HG03280 (cell line): ENCODE results near the gene SLC36A3.
A peak's percentile ranks its signal among the peaks of the same experiment; 100 is the strongest.
"Not testable (repeated sequence)": the region's sequence is repeated elsewhere in the genome, so short reads cannot be mapped to it uniquely, and the experiment has no call there.

ENCODE experiments used
- ATAC-seq: cut with Tn5 transposase; IDR thresholded peaks from one replicate; pipeline ENCODE4 v1.9.1; 2021; ENCODE audit warnings: mild to moderate bottlenecking, moderate library complexity; ENCODE audit not compliant: unreplicated experiment

The SLC36A3 gene

GRCh38 chr5:151264113-151264512 lies 39.5 kb downstream of the SLC36A3 start:
- ATAC-seq: no peak

- ATAC-seq: no peak
These were observed 41.0 kb downstream of the SLC36A3 start for GRCh38 chr5:151262532-151262931.

- ATAC-seq: no peak
These were observed 43.6 kb downstream of the SLC36A3 start for GRCh38 chr5:151259931-151260330.

GRCh38 chr5:151258816-151259215 lies 44.8 kb downstream of the SLC36A3 start:
- ATAC-seq: no peak

GRCh38 chr5:151258201-151258611 lies 45.4 kb downstream of the SLC36A3 start:
- no peak for ATAC-seq

- peak; percentile 21 for ATAC-seq
These were observed 45.8 kb downstream of the SLC36A3 start for GRCh38 chr5:151257731-151258181.

- ATAC-seq: peak; percentile 32
These were observed 47.8 kb downstream of the SLC36A3 start for GRCh38 chr5:151255621-151256286.

- not testable (repeated sequence) for ATAC-seq
These were observed 48.6 kb downstream of the SLC36A3 start for GRCh38 chr5:151254990-151255389.

GRCh38 chr5:151254556-151254955 lies 49.0 kb downstream of the SLC36A3 start:
- no peak for ATAC-seq

- no peak for ATAC-seq
These were observed 50.0 kb downstream of the SLC36A3 start for GRCh38 chr5:151253605-151253950.

- peak; percentile 83 for ATAC-seq
These were observed 50.6 kb downstream of the SLC36A3 start, which contains the start of gene GM2A for GRCh38 chr5:151252762-151253604. Gene GM2A, plus strand, starts transcription at chr5:151253185. Its CDS starts 32 bp downstream, at chr5:151253217.

GRCh38 chr5:151251621-151252020 lies 51.9 kb downstream of the SLC36A3 start:
- no peak for ATAC-seq

- no peak for ATAC-seq
These were observed 52.5 kb downstream of the SLC36A3 start for GRCh38 chr5:151251001-151251551.

- ATAC-seq: no peak
These were observed 53.1 kb downstream of the SLC36A3 start for GRCh38 chr5:151250346-151251000.

GRCh38 chr5:151249281-151249680 lies 54.3 kb downstream of the SLC36A3 start:
- no peak for ATAC-seq

- no peak for ATAC-seq
These were observed 54.9 kb downstream of the SLC36A3 start for GRCh38 chr5:151248651-151249050.

- no peak for ATAC-seq
These were observed 57.8 kb downstream of the SLC36A3 start for GRCh38 chr5:151245680-151246219.

GRCh38 chr5:151244206-151244605 lies 59.4 kb downstream of the SLC36A3 start:
- no peak for ATAC-seq

GRCh38 chr5:151243564-151243963 lies 60.0 kb downstream of the SLC36A3 start:
- no peak for ATAC-seq

- no peak for ATAC-seq
These were observed 60.4 kb downstream of the SLC36A3 start for GRCh38 chr5:151243127-151243526.
